Measurements from ENCODE around the gene RASGRF1.
A peak's percentile ranks its signal among the peaks of the same experiment; 100 is the strongest.

The RASGRF1 gene

DNA sequence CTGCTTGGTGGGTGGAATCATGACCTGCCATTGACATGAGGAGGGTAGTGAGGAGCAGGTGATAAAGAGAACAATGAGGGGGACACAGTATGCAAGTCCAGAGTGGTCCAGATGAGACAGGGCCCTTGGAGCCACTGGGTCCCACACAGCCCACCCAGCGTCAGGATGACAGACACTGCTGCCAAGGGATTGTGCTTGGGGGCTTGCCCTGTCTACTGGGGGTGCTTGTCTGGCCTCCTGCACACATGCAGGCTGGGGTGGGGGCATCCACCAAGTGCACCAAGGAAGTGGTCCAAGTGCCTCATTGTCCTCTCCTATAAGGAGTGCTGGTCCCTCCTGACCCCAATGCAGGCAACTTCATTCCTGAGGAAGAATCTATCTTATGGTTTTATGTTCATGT lies 106.5 kb downstream of the RASGRF1 start:
- peaks cover 6% of the 10 kb centered on the region for H3K27me3 Mint-ChIP-seq (ENCODE audit: low read depth)
- no peak overlapping the region for H3K27ac Mint-ChIP-seq
- no peaks in the 10 kb centered on the region for H3K36me3 Mint-ChIP-seq (ENCODE audit: low read depth)
- no peak overlapping the region for H3K4me3 Mint-ChIP-seq
- no peak for DNase-seq (ENCODE audit: low spot score)
- peaks cover 2% of the 10 kb centered on the region for H3K4me1 Mint-ChIP-seq (ENCODE audit: low read depth)
- H3K9me3 Mint-ChIP-seq, result no peaks in the 10 kb centered on the region

DNA sequence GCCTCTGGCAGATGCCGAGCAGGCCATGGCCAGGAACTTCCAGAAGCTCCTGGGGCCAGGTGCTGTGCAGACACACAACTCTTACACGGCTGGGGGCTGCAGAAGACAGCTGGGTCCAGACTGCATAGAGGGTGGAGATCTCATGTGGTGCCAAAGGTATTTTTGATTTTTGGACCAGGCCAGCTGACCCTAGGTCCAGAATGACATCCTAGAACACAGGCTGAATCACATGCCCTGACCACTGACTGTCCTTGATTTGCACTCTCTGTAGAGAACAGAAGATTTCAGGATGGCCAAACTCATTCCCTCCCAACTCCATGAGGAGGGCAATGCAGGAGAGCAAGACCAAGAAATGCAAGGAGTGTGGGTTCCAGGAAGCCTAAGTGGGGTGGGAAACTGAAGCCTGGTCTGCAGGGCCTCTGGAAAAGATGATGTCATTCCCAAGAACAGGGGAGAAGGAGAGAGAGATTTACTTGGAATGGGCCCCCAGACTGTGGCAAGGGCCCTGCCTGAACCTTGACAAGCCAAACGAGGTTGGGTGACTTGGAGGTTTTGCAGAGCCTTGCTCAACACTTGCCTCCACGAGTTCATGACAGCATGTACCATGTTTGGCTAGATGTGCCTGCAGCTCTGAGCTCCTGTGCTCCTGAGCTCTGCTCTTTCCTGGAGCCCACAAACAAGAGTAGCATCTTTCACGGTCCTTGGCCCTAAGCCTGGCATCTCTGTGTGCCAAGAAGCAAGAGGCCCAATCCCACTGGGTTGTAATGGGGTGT lies 107.2 kb downstream of the RASGRF1 start:
- no peak overlapping the region for H3K27ac Mint-ChIP-seq
- H3K27me3 Mint-ChIP-seq (ENCODE audit: low read depth), result peaks cover 6% of the 10 kb centered on the region
- no peak for DNase-seq (ENCODE audit: low spot score)
- no peak overlapping the region for H3K4me3 Mint-ChIP-seq
- H3K9me3 Mint-ChIP-seq, result no peaks in the 10 kb centered on the region
- H3K36me3 Mint-ChIP-seq (ENCODE audit: low read depth), result no peaks in the 10 kb centered on the region
- H3K4me1 Mint-ChIP-seq (ENCODE audit: low read depth), result no peaks in the 10 kb centered on the region

DNA sequence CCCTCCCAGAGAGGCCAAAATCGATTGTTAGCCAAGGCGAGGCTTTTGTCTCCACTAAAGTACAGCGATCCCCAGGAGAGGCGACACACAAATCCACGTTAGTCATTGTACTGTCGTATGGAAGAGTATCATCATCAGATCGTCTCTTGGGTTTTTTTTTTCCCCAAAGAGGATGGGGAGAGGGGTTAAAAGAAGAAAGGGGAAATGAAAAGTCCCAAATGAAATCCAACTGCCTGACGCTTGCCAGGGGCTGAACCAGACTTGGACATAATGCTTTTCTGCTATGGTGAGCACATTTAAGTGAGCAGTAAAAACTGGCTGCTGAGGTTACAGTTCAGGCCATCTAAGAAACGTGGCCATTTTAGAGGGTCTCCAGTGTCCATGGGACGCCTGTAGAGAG lies 107.8 kb downstream of the RASGRF1 start:
- no peaks in the 10 kb centered on the region for H3K36me3 Mint-ChIP-seq (ENCODE audit: low read depth)
- DNase-seq (ENCODE audit: low spot score), result no peak
- H3K4me3 Mint-ChIP-seq, result no peak overlapping the region
- peaks cover 5% of the 10 kb centered on the region for H3K27me3 Mint-ChIP-seq (ENCODE audit: low read depth)
- no peaks in the 10 kb centered on the region for H3K9me3 Mint-ChIP-seq
- H3K4me1 Mint-ChIP-seq (ENCODE audit: low read depth), result peaks cover 2% of the 10 kb centered on the region
- H3K27ac Mint-ChIP-seq, result no peak overlapping the region

DNA sequence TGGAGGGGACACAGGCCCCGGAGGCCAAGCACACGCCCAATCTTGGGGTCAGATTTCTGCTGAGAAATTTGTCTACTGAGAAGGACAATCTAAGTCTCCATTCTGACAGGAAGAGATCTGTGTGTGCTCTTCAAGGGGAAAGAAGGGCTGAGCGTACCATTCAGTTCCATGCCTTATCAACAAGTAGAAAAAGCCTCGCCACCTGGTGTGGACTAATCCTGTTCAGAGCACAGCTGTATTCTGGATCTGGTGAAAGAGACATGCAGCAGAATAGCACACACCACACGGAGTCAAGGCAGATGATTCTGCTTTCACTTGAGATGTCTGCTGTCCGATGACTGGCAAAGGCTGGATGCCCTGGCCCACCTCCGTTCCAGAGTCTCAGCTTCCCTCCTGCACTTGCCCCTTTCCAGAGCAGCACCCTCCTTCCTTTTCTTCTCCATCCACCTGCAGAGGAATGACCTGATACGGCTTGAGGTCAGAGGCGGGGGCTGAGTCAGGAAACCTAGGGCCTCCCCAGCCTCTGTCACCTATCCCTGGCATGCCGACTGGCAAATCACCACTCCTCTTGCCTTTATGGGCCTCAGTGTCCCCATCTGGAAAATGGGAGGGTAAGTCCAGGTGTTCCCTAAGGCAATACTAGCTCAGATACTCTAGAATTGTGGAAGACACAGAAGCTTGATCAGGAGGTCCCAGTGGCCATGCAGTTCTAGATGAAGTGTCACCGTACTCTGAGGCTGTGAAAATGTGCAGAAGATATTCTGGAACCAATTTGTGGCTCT lies 108.9 kb downstream of the RASGRF1 start:
- Mint-ChIP-seq H3K27me3 (ENCODE audit: low read depth) (peaks cover 4% of the 10 kb centered on the region), H3K4me1 (ENCODE audit: low read depth) (peaks cover 11% of the 10 kb centered on the region), H3K27ac (no peak overlapping the region), H3K4me3 (no peak overlapping the region), H3K9me3 (no peaks in the 10 kb centered on the region), H3K36me3 (ENCODE audit: low read depth) (no peaks in the 10 kb centered on the region)
- no peak for DNase-seq (ENCODE audit: low spot score)

DNA sequence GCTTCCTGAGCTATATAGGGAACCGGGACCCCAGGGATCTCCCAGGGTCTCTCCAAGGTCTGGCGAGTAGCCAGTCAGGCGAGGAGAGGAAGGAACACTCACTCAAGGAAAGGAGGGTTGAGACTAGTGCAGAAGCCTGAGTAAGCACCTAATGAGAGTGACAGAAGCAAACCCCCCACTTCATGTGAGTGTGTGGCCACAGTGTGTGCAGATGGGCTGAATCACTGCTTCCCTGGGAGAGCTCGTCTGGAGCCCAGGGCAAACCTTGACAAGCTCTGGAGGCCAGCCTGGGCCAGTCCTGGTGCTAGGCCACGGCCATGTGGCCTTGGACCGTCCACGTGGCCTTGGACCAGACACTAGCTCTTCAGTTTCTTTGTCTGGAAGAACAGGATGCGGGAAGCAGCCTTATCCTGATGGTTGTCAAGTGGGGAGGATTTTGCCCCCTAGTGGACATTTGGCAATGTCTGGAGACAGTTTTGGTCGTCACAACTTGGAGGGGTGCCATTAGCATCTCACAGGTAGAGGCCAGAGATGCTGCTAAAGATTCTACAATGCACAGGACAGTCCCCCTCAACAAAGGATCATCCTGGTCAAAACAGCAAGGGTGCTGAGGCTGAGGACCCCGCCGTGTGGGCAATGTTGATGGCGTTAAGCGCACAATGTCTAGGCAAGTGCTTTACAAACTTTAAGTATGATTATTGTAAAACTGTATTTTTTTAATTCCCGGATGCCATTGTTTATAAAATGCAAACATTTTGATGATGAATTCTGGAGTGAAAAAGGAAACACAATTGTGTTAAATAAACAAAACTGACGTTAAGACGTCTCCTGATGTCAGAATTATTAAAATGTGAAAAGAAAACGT lies 110.9 kb downstream of the RASGRF1 start:
- Mint-ChIP-seq H3K27ac (no peak overlapping the region), H3K9me3 (no peaks in the 10 kb centered on the region), H3K4me3 (no peak overlapping the region), H3K36me3 (ENCODE audit: low read depth) (no peaks in the 10 kb centered on the region), H3K4me1 (ENCODE audit: low read depth) (peaks cover 11% of the 10 kb centered on the region), H3K27me3 (ENCODE audit: low read depth) (peaks cover 4% of the 10 kb centered on the region)
- DNase-seq (ENCODE audit: low spot score), result peak; percentile 13

DNA sequence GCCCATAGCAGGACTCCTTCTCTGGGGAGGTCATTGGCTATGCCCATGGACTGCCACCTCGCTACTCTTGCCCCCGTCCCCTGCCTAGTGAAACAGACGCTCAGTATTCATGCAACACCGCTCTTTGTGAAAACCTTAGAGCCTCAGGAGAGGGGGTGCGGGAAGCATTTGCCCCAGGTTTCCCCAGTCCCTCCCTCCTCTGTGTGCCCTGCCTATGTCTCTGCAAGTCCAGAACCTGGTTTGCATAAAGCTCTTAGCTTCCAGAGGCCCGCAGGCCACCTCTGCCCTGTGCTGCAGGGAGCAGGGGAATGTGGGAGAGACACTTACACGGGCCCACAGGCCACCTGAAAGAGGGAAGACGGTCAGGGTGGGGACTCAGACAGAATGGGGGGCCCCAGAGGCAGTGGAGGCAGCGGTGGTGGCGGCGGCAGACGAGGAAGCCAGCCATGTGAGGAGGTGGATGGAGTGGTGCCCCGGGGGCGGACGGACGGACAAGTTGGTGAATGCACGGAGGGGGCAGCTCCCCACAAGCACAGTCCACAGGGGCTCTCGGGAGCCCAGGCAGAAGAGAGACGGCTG lies 111.9 kb downstream of the RASGRF1 start:
- Mint-ChIP-seq H3K9me3 (no peaks in the 10 kb centered on the region), H3K27me3 (ENCODE audit: low read depth) (peaks cover 4% of the 10 kb centered on the region), H3K4me3 (no peak overlapping the region), H3K4me1 (ENCODE audit: low read depth) (peaks cover 11% of the 10 kb centered on the region), H3K36me3 (ENCODE audit: low read depth) (no peaks in the 10 kb centered on the region), H3K27ac (no peak overlapping the region)
- no peak for DNase-seq (ENCODE audit: low spot score)

DNA sequence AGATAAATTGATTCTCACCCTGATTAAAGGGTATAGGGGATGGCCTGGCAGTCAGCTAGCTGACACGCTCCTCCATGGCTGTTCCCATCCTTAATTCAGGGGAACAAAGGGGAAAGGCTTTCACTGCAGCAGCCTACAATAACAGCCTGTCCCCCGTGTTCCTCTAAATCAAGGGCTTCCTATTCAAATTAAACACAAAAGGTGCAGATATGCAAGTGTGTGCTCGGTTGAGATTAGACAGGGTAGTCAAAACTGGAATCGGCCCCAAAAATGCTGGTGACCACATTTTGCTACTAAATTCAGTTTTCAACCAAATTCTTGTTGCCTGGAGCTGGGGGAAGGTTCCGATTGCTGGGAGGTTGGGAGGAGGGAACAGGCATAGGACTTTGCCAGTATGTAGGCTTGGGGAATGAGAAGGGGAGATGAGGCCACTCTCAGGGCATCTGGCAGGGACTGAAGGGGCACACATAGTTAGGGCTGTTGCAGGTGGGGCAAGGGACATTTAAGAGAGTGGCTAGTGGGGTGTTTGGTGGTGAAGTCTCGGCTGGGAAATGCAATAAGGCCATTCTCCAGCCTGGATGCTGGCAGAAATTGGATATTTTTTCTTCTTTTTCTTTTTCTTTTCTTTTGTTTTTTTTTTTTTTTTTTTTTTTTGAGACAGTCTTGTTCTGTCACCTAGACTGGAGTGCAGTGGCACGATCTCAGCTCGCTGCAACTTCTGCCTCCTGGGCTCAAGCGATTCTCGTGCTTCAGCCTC lies 112.8 kb downstream of the RASGRF1 start:
- H3K36me3 Mint-ChIP-seq (ENCODE audit: low read depth), result no peaks in the 10 kb centered on the region
- no peak for DNase-seq (ENCODE audit: low spot score)
- peaks cover 2% of the 10 kb centered on the region for H3K27me3 Mint-ChIP-seq (ENCODE audit: low read depth)
- no peak overlapping the region for H3K4me3 Mint-ChIP-seq
- no peaks in the 10 kb centered on the region for H3K9me3 Mint-ChIP-seq
- H3K4me1 Mint-ChIP-seq (ENCODE audit: low read depth), result peaks cover 11% of the 10 kb centered on the region
- no peak overlapping the region for H3K27ac Mint-ChIP-seq

DNA sequence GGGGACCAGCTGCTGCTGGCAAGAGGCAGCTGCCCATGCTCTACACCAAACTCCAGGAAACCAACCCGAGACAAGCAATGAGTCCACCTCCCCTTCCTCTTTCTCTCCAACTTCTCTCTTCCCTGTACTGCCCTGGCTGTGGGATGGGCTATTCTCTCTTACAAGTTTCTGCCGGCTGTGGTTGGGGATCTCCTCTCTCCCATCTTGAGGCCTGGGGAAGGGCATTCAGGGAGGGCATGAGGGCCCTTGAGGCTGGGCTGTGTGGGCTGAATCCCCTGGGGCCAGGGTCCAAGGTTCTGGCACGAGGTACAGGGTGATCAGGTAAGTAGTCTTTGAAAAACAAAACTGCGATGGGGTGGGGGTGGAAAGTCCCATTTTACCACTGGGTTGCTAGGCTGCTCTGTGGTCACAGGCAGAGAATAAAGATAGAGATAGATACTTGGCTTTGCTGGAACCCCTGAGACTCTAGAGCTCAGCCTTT lies 113.4 kb downstream of the RASGRF1 start:
- no peak for DNase-seq (ENCODE audit: low spot score)
- H3K27ac Mint-ChIP-seq, result peak overlapping the region; percentile 39
- H3K27me3 Mint-ChIP-seq (ENCODE audit: low read depth), result peaks cover 2% of the 10 kb centered on the region
- H3K4me1 Mint-ChIP-seq (ENCODE audit: low read depth), result peaks cover 11% of the 10 kb centered on the region
- no peaks in the 10 kb centered on the region for H3K36me3 Mint-ChIP-seq (ENCODE audit: low read depth)
- no peak overlapping the region for H3K4me3 Mint-ChIP-seq
- H3K9me3 Mint-ChIP-seq, result no peaks in the 10 kb centered on the region

DNA sequence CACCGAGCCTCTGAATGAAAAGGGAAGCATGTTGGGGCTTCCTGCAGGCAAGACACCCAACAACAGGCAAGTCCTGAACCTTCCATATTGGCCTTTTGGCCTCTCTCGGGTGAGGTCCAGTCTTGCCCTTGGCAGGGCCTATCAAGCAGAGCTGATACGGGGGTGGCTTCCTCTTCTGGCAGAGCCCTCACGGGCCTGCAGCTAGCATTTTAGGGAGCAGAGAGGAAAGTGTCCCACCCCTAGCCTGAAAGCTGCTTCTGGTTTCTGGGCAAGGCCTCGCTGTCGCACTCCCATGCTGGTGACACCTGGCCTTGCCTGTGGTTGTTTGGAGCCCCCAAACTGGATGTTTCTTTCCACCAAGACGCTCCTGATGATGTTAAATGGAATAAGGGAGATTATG lies 113.9 kb downstream of the RASGRF1 start:
- Mint-ChIP-seq H3K27me3 (ENCODE audit: low read depth) (peaks cover 2% of the 10 kb centered on the region), H3K9me3 (no peaks in the 10 kb centered on the region), H3K4me3 (no peak overlapping the region), H3K27ac (no peak overlapping the region), H3K4me1 (ENCODE audit: low read depth) (peaks cover 11% of the 10 kb centered on the region), H3K36me3 (ENCODE audit: low read depth) (no peaks in the 10 kb centered on the region)
- DNase-seq (ENCODE audit: low spot score), result no peak

DNA sequence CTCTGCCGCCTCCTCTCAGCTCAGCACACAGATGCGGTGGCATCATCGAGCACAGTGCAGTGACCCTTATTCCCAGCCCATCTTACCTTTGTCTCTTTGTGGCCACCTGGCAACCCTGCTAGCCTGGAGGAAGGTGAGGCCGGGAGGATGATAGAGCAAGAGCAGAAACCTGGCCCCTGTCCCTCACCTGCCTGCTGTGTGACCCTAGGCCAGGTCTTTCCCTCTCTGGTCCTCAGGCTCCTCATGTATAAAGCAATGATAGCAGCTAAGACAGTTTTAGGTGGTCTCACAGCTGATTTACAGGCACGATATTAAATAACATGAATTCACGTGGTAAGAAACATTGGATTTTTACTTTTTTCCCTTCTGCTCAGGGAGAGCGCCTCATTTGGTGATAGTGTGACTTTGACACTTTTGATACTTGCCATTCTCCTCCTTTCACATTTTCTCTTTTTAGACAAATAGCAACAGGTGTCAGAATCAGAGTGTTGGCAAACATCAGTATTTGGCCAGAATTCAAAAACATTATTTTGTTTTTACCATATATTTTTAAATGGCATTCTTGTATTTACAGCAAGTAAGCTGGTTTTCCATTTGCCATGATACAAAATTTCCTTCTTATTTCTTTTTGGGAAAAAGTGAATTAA lies 116.2 kb downstream of the RASGRF1 start:
- H3K4me1 Mint-ChIP-seq (ENCODE audit: low read depth), result peaks cover 11% of the 10 kb centered on the region
- H3K36me3 Mint-ChIP-seq (ENCODE audit: low read depth), result no peaks in the 10 kb centered on the region
- H3K4me3 Mint-ChIP-seq, result no peak overlapping the region
- H3K9me3 Mint-ChIP-seq, result no peaks in the 10 kb centered on the region
- no peak for DNase-seq (ENCODE audit: low spot score)
- no peak overlapping the region for H3K27ac Mint-ChIP-seq
- peaks cover 3% of the 10 kb centered on the region for H3K27me3 Mint-ChIP-seq (ENCODE audit: low read depth)

DNA sequence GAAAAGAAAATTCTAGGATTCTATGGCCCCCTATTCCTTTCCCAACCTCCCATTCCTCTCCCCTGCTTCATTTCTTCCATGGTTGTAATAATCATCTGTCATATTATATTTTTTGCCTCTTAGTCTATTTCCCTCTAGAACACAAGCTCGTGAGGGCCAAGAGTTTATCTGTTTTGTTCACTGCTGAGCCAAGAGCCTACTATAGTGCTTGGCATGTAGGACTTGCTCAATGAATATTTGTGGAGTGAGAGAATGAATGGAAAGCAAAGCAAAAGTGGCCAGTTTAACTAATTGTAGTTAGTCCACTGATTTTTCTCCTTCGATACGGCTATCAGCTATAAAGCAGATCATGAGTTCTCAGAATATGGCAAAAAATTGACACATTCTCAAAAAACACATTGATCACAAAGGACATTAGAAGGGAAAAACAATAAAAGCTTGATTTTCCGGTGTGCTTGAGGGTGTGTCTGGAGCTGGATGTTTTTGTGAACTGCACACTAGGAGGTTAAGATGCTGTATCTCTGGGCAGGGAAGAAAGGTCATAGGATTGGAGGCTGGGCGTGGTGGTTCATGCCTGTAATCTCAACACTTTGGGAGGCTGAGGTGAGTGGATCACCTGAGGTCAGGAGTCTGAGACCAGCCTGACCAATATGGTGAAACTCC lies 120.8 kb downstream of the RASGRF1 start:
- no peaks in the 10 kb centered on the region for H3K9me3 Mint-ChIP-seq
- H3K4me1 Mint-ChIP-seq (ENCODE audit: low read depth), result no peaks in the 10 kb centered on the region
- H3K27ac Mint-ChIP-seq, result no peak overlapping the region

DNA sequence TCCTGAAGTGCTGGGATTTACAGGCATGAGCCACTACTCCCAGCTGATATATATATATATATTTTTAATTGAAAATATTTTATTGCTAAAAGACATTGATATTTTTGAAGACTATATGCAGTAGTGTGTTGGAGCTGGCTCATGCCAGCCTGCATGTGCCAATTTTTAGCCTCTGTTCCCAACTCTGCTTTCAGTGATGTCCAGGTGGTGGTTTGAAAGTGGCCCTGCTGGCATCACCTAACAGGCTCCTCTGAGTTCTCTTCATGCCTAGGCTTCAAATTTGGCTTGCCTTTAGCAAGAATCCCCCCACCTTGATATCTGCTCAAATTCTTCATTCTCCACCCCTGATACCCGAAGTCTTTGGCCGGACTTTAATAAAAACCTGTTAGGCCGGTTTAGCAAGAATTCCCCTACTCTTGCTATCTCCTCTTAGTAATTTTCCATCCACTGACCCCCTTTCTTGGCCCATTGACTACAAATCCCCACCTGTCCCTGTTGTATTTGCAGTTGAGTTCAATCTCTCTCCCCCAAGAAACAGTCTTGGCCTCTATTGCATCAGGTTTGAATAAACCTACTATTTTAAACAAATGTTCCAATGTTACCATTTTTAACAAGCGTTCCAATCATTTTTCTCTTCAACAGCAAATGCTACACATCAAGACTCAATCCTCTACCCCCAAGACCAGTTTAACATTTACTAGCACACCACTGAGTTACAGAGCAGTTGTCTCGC lies 121.9 kb downstream of the RASGRF1 start:
- H3K4me1 Mint-ChIP-seq (ENCODE audit: low read depth), result no peaks in the 10 kb centered on the region
- no peak overlapping the region for H3K27ac Mint-ChIP-seq
- no peaks in the 10 kb centered on the region for H3K36me3 Mint-ChIP-seq (ENCODE audit: low read depth)
- peaks cover 8% of the 10 kb centered on the region for H3K27me3 Mint-ChIP-seq (ENCODE audit: low read depth)
- no peak for DNase-seq (ENCODE audit: low spot score)
- H3K9me3 Mint-ChIP-seq, result no peaks in the 10 kb centered on the region
- no peak overlapping the region for H3K4me3 Mint-ChIP-seq

More for the DNA sequence above, 120.8 kb downstream of the RASGRF1 start:
- DNase-seq (ENCODE audit: low spot score), result no peak
- peaks cover 8% of the 10 kb centered on the region for H3K27me3 Mint-ChIP-seq (ENCODE audit: low read depth)
- no peaks in the 10 kb centered on the region for H3K36me3 Mint-ChIP-seq (ENCODE audit: low read depth)
- no peak overlapping the region for H3K4me3 Mint-ChIP-seq
